Skeletal muscle satellite cell (primary cell): ENCODE measurements around the gene PMPCA.

Experiments used
- H3K27me3 ChIP-seq: 2 replicates; pipeline ENCODE4 v1.7.0; 2013; ENCODE audit warnings: low read length; ENCODE audit not compliant: control insufficient read depth, insufficient read depth
- H3K36me3 ChIP-seq: 2 replicates; pipeline ENCODE4 v1.7.0; 2013; ENCODE audit warnings: mild to moderate bottlenecking, control low read depth, low read length; ENCODE audit not compliant: insufficient read depth
- H3K4me1 ChIP-seq: 2 replicates; pipeline ENCODE4 v1.7.0; 2013; ENCODE audit warnings: low read length; ENCODE audit not compliant: control insufficient read depth, insufficient read depth
- H3K4me2 ChIP-seq: 2 replicates; pipeline ENCODE4 v1.7.0; 2013; ENCODE audit warnings: mild to moderate bottlenecking, low read length
- H3K4me3 ChIP-seq: 2 replicates; pipeline ENCODE4 v1.7.0; 2013; ENCODE audit warnings: low read length
- H3K9ac ChIP-seq: 2 replicates; pipeline ENCODE4 v1.7.0; 2013; ENCODE audit warnings: mild to moderate bottlenecking, low read depth, low read length, moderate library complexity
- H3K9me3 ChIP-seq: replicated peaks from 2 replicates; pipeline ENCODE4 v1.7.0; 2013; ENCODE audit warnings: mild to moderate bottlenecking, control low read depth, low read length

PMPCA gene

GRCh38 chr9:136442265-136442664 lies 31.8 kb downstream of the PMPCA start:
- Histone ChIP-seq H3K4me2 (no peak overlapping the region), H3K9ac (no peak overlapping the region), H3K9me3 (no peaks in the 10 kb centered on the region), H3K27me3 (no peaks in the 10 kb centered on the region), H3K36me3 (peaks cover 67% of the 10 kb centered on the region), H3K4me1 (peaks cover 15% of the 10 kb centered on the region), H3K4me3 (no peak overlapping the region)

- Histone ChIP-seq H3K4me1 (peaks cover 7% of the 10 kb centered on the region), H3K4me3 (no peak overlapping the region), H3K36me3 (peaks cover 74% of the 10 kb centered on the region), H3K4me2 (no peak overlapping the region), H3K9me3 (no peaks in the 10 kb centered on the region), H3K9ac (no peak overlapping the region), H3K27me3 (no peaks in the 10 kb centered on the region)
These were observed 32.6 kb downstream of the PMPCA start for GRCh38 chr9:136443087-136443486.

GRCh38 chr9:136443687-136444086 lies 33.2 kb downstream of the PMPCA start:
- no peak overlapping the region for H3K4me3 ChIP-seq
- no peak overlapping the region for H3K4me2 ChIP-seq
- peaks cover 4% of the 10 kb centered on the region for H3K4me1 ChIP-seq
- H3K27me3 ChIP-seq = no peaks in the 10 kb centered on the region
- H3K9ac ChIP-seq = no peak overlapping the region
- peaks cover 79% of the 10 kb centered on the region for H3K36me3 ChIP-seq
- H3K9me3 ChIP-seq = no peaks in the 10 kb centered on the region

GRCh38 chr9:136444102-136444501 lies 33.6 kb downstream of the PMPCA start:
- H3K9me3 ChIP-seq = no peaks in the 10 kb centered on the region
- H3K36me3 ChIP-seq = peaks cover 83% of the 10 kb centered on the region
- H3K27me3 ChIP-seq = no peaks in the 10 kb centered on the region
- no peak overlapping the region for H3K4me2 ChIP-seq
- no peak overlapping the region for H3K9ac ChIP-seq
- no peak overlapping the region for H3K4me3 ChIP-seq
- H3K4me1 ChIP-seq = peaks cover 4% of the 10 kb centered on the region

GRCh38 chr9:136445799-136446198 lies 35.3 kb downstream of the PMPCA start:
- Histone ChIP-seq H3K4me3 (no peak overlapping the region), H3K4me1 (no peaks in the 10 kb centered on the region), H3K36me3 (peaks cover 88% of the 10 kb centered on the region), H3K9ac (no peak overlapping the region), H3K27me3 (no peaks in the 10 kb centered on the region), H3K4me2 (no peak overlapping the region), H3K9me3 (no peaks in the 10 kb centered on the region)

DNA sequence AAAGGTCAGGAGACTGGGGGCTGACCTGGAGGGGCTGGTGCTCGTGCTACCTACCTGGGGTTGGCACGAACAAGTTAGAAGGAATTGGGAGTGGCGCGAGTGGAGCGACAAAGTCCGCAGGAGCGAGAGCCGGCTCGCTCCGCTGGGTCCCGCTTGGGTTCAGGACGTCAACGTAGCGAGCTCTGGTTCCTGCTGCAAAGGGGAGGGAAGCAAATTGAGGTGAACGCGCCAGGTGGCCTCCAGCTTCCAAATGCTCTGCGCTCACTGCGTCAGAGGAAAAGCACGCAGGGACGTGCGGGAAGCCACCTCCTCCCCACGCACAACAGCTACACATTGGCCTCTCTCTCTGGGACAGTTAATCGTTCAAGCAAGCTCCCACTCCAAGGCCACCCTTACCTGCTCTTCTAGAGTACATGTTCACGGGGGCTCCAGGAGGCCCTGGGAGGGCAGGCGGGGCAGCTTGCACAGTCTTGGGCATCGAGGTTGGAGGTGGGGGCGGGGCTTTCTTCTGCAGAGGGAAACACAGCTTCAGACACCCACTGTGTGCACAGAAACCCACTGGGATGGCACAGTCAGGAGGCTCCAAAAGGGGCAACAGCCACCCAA lies 36.8 kb downstream of the PMPCA start:
- peaks cover 83% of the 10 kb centered on the region for H3K36me3 ChIP-seq

GRCh38 chr9:136448655-136449054 lies 38.2 kb downstream of the PMPCA start:
- no peak overlapping the region for H3K9ac ChIP-seq
- H3K4me2 ChIP-seq = no peak overlapping the region
- H3K9me3 ChIP-seq = no peaks in the 10 kb centered on the region
- H3K4me1 ChIP-seq = no peaks in the 10 kb centered on the region
- H3K36me3 ChIP-seq = peaks cover 79% of the 10 kb centered on the region
- H3K4me3 ChIP-seq = no peak overlapping the region
- no peaks in the 10 kb centered on the region for H3K27me3 ChIP-seq

More for the DNA sequence above, 36.8 kb downstream of the PMPCA start:
- Histone ChIP-seq H3K4me3 (no peak overlapping the region), H3K4me1 (no peaks in the 10 kb centered on the region), H3K27me3 (no peaks in the 10 kb centered on the region), H3K4me2 (no peak overlapping the region), H3K9me3 (no peaks in the 10 kb centered on the region), H3K9ac (no peak overlapping the region)

DNA sequence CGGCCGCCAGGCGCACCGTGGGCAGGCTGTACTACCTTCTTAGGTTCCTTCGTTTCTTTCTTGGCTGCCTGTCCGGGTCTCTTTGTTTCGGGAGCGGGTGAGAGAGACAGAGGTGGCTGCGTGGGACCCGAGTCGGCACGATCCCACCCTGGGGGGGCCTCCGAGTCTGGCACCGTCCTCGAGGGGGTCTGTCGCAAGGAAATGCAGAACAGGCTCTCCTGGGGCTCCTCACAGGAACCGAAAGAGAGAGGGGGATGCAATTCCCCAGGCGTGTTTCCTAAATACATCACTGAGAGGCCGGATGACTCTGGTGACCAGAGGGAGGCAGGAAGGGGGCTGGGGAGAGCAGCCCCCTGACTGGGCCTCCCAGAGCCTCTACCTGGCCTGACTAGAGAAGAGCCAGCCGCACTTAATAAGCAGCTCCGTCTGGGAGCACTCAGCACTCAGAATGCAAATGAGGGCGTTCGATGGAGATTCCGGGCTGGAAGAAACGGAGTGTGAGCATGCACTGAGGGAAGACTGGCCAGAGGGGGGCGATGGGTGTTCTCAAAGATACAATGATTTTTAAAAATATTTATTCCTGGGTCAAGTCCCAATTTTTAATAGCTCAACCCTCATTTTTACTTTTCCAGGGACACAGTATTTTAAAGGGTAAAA lies 40.9 kb downstream of the PMPCA start:
- H3K9ac ChIP-seq = no peak overlapping the region
- H3K4me1 ChIP-seq = no peaks in the 10 kb centered on the region
- no peaks in the 10 kb centered on the region for H3K27me3 ChIP-seq
- peaks cover 84% of the 10 kb centered on the region for H3K36me3 ChIP-seq
- H3K4me2 ChIP-seq = no peak overlapping the region
- H3K9me3 ChIP-seq = no peaks in the 10 kb centered on the region
- no peak overlapping the region for H3K4me3 ChIP-seq

- Histone ChIP-seq H3K4me3 (no peak overlapping the region), H3K9me3 (no peaks in the 10 kb centered on the region), H3K4me2 (no peak overlapping the region), H3K4me1 (no peaks in the 10 kb centered on the region), H3K27me3 (no peaks in the 10 kb centered on the region), H3K9ac (no peak overlapping the region), H3K36me3 (peaks cover 76% of the 10 kb centered on the region)
These were observed 42.9 kb downstream of the PMPCA start for GRCh38 chr9:136453326-136453725.

DNA sequence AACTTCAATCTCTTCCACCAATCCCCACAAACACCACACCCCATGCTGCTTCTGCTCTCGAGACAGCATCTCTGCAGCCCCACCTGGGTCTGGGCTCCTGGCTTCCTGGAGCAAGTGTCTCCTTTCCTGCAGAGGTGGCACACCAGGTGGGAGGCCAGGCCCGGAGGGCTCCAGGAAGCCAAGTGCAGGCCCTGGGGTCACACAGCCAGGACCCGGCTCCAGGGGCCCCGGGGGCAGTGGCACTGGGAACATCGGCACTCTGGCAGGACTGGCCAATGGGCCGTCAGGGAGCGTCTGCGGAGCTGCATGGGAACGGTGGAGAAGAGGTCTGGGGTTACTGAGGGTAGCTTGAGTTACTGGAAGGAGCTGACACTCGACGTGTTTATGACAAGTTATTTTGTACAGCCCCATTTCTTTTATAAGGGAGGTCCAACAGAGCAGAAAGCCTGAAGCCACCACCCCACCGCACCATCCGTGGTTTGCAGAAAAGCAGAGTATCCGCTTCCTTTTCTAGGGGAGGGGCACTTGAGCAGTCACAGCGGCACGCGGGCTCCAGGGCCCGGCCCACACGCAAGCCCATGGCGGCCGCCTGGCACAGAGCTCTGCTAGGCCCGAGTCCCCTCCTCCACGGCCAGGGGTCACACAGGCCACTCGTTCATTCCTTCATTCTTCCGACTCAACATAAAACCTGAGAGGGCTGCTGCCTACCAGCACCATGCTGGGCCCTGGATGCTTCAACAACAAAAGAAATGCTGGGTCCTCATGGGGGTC lies 43.8 kb downstream of the PMPCA start:
- no peak overlapping the region for H3K9ac ChIP-seq
- H3K4me3 ChIP-seq = no peak overlapping the region
- no peaks in the 10 kb centered on the region for H3K9me3 ChIP-seq
- no peak overlapping the region for H3K4me2 ChIP-seq
- H3K4me1 ChIP-seq = no peaks in the 10 kb centered on the region
- H3K36me3 ChIP-seq = peaks cover 77% of the 10 kb centered on the region
- no peaks in the 10 kb centered on the region for H3K27me3 ChIP-seq

- H3K4me1 ChIP-seq = no peaks in the 10 kb centered on the region
- no peak overlapping the region for H3K4me2 ChIP-seq
- H3K36me3 ChIP-seq = peaks cover 77% of the 10 kb centered on the region
- no peaks in the 10 kb centered on the region for H3K9me3 ChIP-seq
- H3K27me3 ChIP-seq = no peaks in the 10 kb centered on the region
- H3K9ac ChIP-seq = no peak overlapping the region
- no peak overlapping the region for H3K4me3 ChIP-seq
These were observed 44.9 kb downstream of the PMPCA start for GRCh38 chr9:136455043-136456002.
